PFSK-1 (cell line): Measurements from ENCODE around the gene VPS11.

Experiments used
- POLR2AphosphoS5 ChIP-seq: IDR thresholded peaks from 2 replicates; pipeline ENCODE4 v1.6.1; 2012; ENCODE audit warnings: low read depth, mild to moderate bottlenecking, control low read depth, low read length, moderate library complexity
- REST ChIP-seq, 2 experiments: IDR thresholded peaks; 2 replicates each; pipeline versions ENCODE4 v1.6.1 to v1.8.0; 2011 to 2012; ENCODE audit warnings: low read depth in 2 of 2, low read length in 2 of 2, control low read depth in 1 of 2, inconsistent platforms in 1 of 2, mild to moderate bottlenecking in 1 of 2, moderate library complexity in 1 of 2; ENCODE audit not compliant: insufficient read depth in 1 of 2
- TAF1 ChIP-seq: IDR thresholded peaks from 2 replicates; pipeline ENCODE4 v1.6.1; 2012; ENCODE audit warnings: low read length, control low read depth, borderline replicate concordance; ENCODE audit not compliant: insufficient read depth

GRCh38 chr11:119044708-119045107 is 22.9 kb upstream of the VPS11 start:
- TF ChIP-seq REST (IDR thresholded peaks at IDR 0.05; ENCODE audit: insufficient read depth in 1 of 2, low read depth in 2 of 2, low read length in 2 of 2) (no peak), POLR2AphosphoS5 (no peak), TAF1 (no peak)
